ENCODE measurements around the gene CEP55.

The CEP55 gene

GRCh38 chr10:93471110-93471651 is 25.2 kb upstream of the CEP55 start:
- H3K27ac ChIP-seq = no peak overlapping the region
- no peak for TF ChIP-seq CTCF (conservative IDR thresholded peaks at IDR 0.05)
- no peak for TF ChIP-seq ZFX (IDR thresholded peaks at IDR 0.05)

DNA sequence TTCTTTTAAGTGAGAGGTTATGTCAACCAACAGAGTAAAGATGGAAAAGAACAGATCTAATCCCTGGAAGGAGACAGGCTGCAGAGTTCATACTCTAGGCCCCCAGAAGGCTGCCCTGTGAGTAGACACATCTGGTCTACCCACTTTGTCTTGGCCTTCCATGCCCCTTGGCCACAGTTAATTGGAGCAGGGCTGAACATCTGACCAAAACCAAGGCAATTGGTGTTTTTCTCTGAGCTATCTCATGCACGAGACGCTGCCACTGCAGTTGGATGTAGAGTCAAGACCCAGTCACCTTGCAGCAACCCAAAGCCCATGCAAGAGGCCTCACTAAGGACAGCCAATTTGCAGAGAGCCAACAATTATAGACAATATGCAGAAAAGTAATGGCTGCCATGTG is 23.3 kb upstream of the CEP55 start:
- TF ChIP-seq CTCF (conservative IDR thresholded peaks at IDR 0.05) (no peak), ZFX (IDR thresholded peaks at IDR 0.05) (no peak)
- H3K27ac ChIP-seq = no peak overlapping the region

DNA sequence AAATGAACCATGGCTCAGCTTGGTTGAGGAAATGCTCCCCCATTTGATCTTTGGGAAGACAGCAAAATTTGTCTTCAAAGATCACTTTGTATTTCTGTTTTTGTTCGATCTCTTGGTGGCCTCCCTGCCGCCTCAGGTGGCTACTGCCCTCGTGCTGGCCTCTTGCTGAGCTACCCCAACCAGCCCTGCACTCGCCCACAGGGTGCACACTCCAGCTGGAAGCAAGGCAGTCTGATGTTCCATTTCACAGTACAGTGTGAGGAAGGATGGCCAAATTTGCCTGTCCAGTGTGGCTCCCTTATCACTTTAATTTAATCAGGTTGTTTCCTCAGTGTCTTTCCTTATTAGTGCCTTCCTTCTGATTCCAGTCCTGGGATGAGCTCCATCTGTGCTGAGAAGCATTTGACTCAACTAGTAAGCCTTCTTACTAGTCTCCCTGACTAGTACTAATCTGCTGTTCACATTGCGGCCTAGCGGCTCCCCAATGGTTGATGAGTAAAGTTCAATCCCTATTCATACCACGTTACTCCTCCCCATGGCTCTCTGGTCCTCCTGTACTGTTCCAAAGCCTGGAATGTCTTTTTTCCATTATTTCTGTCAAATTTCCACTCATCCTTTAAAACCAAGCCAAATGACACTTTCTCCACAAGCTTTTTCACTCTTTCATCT is 22.5 kb upstream of the CEP55 start:
- TF ChIP-seq CTCF (conservative IDR thresholded peaks at IDR 0.05) (no peak), ZFX (IDR thresholded peaks at IDR 0.05) (no peak)
- no peak overlapping the region for H3K27ac ChIP-seq

- no peak overlapping the region for H3K27ac ChIP-seq
- TF ChIP-seq ZFX (IDR thresholded peaks at IDR 0.05) = no peak
- no peak for TF ChIP-seq CTCF (conservative IDR thresholded peaks at IDR 0.05)
Observed at GRCh38 chr10:93475227-93475626, 21.2 kb upstream of the CEP55 start.

- no peak for TF ChIP-seq CTCF (conservative IDR thresholded peaks at IDR 0.05)
- no peak for TF ChIP-seq ZFX (IDR thresholded peaks at IDR 0.05)
- no peak overlapping the region for H3K27ac ChIP-seq
Observed at GRCh38 chr10:93475871-93476270, 20.5 kb upstream of the CEP55 start.

DNA sequence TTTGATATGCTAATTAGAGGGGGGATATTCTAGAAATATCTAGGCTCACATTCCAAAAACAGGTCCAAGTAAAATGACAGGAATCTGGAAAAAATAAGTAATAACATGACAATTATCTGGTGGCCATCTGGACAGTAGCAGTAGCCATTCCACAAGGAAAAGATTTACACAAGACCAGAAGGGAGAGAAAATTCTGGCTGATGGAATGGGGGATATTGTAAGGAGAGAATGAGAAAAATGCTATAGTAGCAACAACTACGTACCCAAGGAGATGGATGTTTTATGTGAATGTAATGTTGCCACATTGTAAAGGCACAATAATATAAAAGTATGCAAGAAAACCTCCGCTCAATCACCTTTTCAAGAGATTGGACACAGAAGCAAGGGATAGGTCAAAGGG is 19.7 kb upstream of the CEP55 start:
- no peak overlapping the region for H3K27ac ChIP-seq
- TF ChIP-seq ZFX (IDR thresholded peaks at IDR 0.05) (no peak), CTCF (conservative IDR thresholded peaks at IDR 0.05) (no peak)

DNA sequence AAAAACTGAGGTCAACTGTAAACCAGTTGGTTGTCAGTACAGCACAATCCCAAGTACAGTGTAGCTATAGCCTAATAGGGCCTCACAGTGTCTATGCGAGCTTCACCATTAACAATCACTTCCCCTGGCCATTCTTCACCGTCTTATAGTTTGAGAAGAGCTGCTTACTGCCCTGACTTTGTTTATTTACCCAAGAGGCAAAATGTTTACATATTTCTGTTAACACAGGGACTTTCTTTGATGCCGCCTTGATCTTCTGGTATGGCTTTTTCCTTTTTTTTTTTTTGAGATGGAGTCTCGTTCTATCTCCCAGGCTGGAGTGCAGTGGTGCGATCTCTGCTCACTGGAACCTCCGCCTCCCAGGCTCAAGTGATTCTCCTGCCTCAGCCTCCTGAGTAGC is 17.5 kb upstream of the CEP55 start:
- no peak overlapping the region for H3K27ac ChIP-seq
- TF ChIP-seq ZFX (IDR thresholded peaks at IDR 0.05) (no peak), CTCF (conservative IDR thresholded peaks at IDR 0.05) (no peak)
